Measurements from ENCODE around the gene SVIL. TPM values are rescaled to one million over a fixed set of nuclear protein-coding genes. Genes with fewer than 3 reads are reported as not detected.
A peak's percentile ranks its signal among the peaks of the same experiment; 100 is the strongest.

SVIL gene
- total and polyA plus RNA-seq, 4 donors: 3.1 to 26.0 (median 9.4) TPM

- H3K4me1 ChIP-seq (ENCODE audit: control insufficient read depth in 4 of 4, insufficient read depth in 4 of 4, low read length in 3 of 4): peaks cover 0 to 3% (median 0%) of the 10 kb centered on the region in 4 donors
- H3K4me3 ChIP-seq (ENCODE audit: low read depth in 1 of 3, low read length in 3 of 3): no peak overlapping the region
- WGBS: 79% methylated on average over 4 of the region's 4 CpGs
- peaks cover 0 to 3% (median 0%) of the 10 kb centered on the region in 4 donors for H3K36me3 ChIP-seq (ENCODE audit: control insufficient read depth in 4 of 4, insufficient read depth in 3 of 4, low read depth in 1 of 4, low read length in 3 of 4)
- DNase-seq (ENCODE audit: low spot score): no peak
- no peaks in the 10 kb centered on the region for H3K9me3 ChIP-seq (ENCODE audit: control insufficient read depth in 4 of 4, low read length in 3 of 4)
- no peaks in the 10 kb centered on the region for H3K27me3 ChIP-seq (ENCODE audit: control insufficient read depth in 4 of 4, insufficient read depth in 4 of 4, low read length in 3 of 4)
- TF ChIP-seq RAD21 (IDR thresholded peaks at IDR 0.05) (no peak), EGR1 (IDR thresholded peaks at IDR 0.05; ENCODE audit: low read depth in 2 of 2) (no peak), ZBTB33 (IDR thresholded peaks at IDR 0.05) (no peak), HNF4A (conservative IDR thresholded peaks at IDR 0.05) (no peak), NR2F2 (IDR thresholded peaks at IDR 0.05) (no peak), SP1 (IDR thresholded peaks at IDR 0.05) (no peak), TAF1 (conservative IDR thresholded peaks at IDR 0.05) (no peak), REST (IDR thresholded peaks at IDR 0.05) (no peak), HNF4G (IDR thresholded peaks at IDR 0.05) (no peak), FOXA2 (IDR thresholded peaks at IDR 0.05) (no peak), CTCF (IDR thresholded peaks at IDR 0.05; ENCODE audit: low read depth, low read length, missing input control) (no peak), FOXA1 (IDR thresholded peaks at IDR 0.05) (no peak), GABPA (IDR thresholded peaks at IDR 0.05 in 1 of 2, conservative IDR thresholded peaks at IDR 0.05 in 1 of 2) (no peak), YY1 (IDR thresholded peaks at IDR 0.05) (no peak), JUND (IDR thresholded peaks at IDR 0.05) (no peak)
- no peak overlapping the region for H3K9ac ChIP-seq (ENCODE audit: low read depth in 1 of 2, low read length in 2 of 2)
- peak overlapping the region; percentile 2 to 20 for H3K27ac ChIP-seq (ENCODE audit: low read depth in 1 of 2, low read length in 2 of 2)
These were observed 957 bp upstream of the SVIL start for GRCh38 chr10:29635711-29636144.

GRCh38 chr10:29634105-29634504 is 666 bp downstream of the SVIL start:
- 90% methylated on average over 2 of the region's 2 CpGs for WGBS
- Histone ChIP-seq H3K4me1 (ENCODE audit: control insufficient read depth in 4 of 4, insufficient read depth in 4 of 4, low read length in 3 of 4) (peaks cover 0 to 3% (median 0%) of the 10 kb centered on the region in 4 donors), H3K36me3 (ENCODE audit: control insufficient read depth in 4 of 4, insufficient read depth in 3 of 4, low read depth in 1 of 4, low read length in 3 of 4) (peaks cover 0 to 3% (median 0%) of the 10 kb centered on the region in 4 donors), H3K4me3 (ENCODE audit: low read depth in 1 of 3, low read length in 3 of 3) (no peak overlapping the region), H3K27ac (ENCODE audit: low read depth in 1 of 2, low read length in 2 of 2) (no peak overlapping the region), H3K27me3 (ENCODE audit: control insufficient read depth in 4 of 4, insufficient read depth in 4 of 4, low read length in 3 of 4) (no peaks in the 10 kb centered on the region), H3K9me3 (ENCODE audit: control insufficient read depth in 4 of 4, low read length in 3 of 4) (no peaks in the 10 kb centered on the region), H3K9ac (ENCODE audit: low read depth in 1 of 2, low read length in 2 of 2) (no peak overlapping the region)
- TF ChIP-seq TAF1 (conservative IDR thresholded peaks at IDR 0.05) (no peak), FOXA1 (IDR thresholded peaks at IDR 0.05) (no peak), GABPA (IDR thresholded peaks at IDR 0.05 in 1 of 2, conservative IDR thresholded peaks at IDR 0.05 in 1 of 2) (no peak), EGR1 (IDR thresholded peaks at IDR 0.05; ENCODE audit: low read depth in 2 of 2) (no peak), NR2F2 (IDR thresholded peaks at IDR 0.05) (no peak), RAD21 (IDR thresholded peaks at IDR 0.05) (no peak), HNF4G (IDR thresholded peaks at IDR 0.05) (no peak), FOXA2 (IDR thresholded peaks at IDR 0.05) (no peak), RXRA (IDR thresholded peaks at IDR 0.05) (no peak)
- DNase-seq (ENCODE audit: low spot score): no peak
